K562 (cell line): ENCODE results near the gene JUNB.

Experiments
- POLR2A ChIP-seq: fragments of 450-650 bp; conservative IDR thresholded peaks from 2 replicates; pipeline ENCODE4 v1.6.1; 2016
- POLR2AphosphoS5 ChIP-seq: IDR thresholded peaks from 2 replicates; pipeline ENCODE4 v1.6.1; 2011; ENCODE audit warnings: mild to moderate bottlenecking, low read depth, low read length, moderate library complexity; ENCODE audit not compliant: control insufficient read depth, insufficient read depth
- ZSCAN29 ChIP-seq: fragments of 450-650 bp; IDR thresholded peaks from 2 replicates; pipeline ENCODE4 v1.6.1; 2017
- TF ChIP-seq, protein P1 (sequence below): fragments of 250-450 bp; sonication (Bioruptor Pico); IDR thresholded peaks from 2 replicates; pipeline ENCODE4 v1.4.0; 2020; ENCODE audit warnings: mild to moderate bottlenecking, moderate library complexity, borderline replicate concordance
- TF ChIP-seq, protein P2 (sequence below), 3 experiments: IDR thresholded peaks in 2 of 3; conservative IDR thresholded peaks in 1 of 3; 2 replicates each; pipeline ENCODE4 v1.5.1; 2011 to 2012; ENCODE audit warnings: low read length in 3 of 3, mild to moderate bottlenecking in 3 of 3, control low read depth in 2 of 3, improper control_type of control experiment in 1 of 3, inconsistent platforms in 1 of 3, low read depth in 1 of 3, mixed read lengths in 1 of 3, moderate library complexity in 1 of 3; ENCODE audit not compliant: insufficient read depth in 2 of 3

DNA sequence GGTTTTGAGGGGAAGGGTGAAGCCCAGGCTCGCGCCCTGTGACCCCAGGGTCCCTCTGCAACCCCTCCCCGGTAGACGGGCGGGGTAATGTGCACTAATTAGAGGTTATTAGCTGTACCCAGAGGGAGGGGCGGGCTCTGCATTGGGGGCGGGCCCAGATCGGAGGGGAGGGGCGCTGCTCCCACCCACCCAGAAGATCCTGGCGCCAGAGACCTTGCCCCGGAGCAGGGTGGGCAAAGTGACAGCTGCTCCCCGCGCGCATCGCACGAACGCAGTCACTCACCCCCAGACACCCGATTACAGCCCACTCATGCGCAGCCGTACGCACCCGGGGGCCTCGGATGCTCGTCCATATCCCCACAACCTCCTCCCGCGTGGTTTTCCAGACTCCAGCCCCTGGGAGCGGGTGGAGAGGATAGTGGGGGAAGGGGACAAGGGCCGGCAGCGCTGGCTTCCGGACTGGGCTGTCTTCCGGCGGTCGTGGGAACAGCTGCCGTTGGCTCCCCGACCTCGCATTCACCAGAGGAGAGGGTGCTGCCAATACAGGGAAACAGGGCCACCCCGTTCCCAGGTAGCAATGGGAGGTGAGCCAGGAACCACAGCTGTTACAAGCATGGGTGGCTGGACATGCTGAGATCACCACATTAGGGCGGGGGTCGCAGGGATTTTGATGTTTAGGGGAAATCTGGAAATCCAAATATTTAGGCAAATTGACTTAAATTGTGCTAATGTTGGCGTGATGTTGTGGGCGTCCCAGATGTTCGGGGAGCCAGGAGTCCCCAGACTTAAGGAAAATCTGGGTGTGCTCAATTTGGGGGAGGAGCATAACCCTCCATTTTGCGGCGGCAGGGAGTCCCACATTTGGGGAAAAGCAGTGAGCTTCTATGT, 13.0 kb upstream of the JUNB start:
- no peak for TF ChIP-seq POLR2AphosphoS5
- TF ChIP-seq POLR2A, result 0 out of 2 replicates have a peak, but pooled peaks have one; percentile 42
- TF ChIP-seq, protein P1, sequence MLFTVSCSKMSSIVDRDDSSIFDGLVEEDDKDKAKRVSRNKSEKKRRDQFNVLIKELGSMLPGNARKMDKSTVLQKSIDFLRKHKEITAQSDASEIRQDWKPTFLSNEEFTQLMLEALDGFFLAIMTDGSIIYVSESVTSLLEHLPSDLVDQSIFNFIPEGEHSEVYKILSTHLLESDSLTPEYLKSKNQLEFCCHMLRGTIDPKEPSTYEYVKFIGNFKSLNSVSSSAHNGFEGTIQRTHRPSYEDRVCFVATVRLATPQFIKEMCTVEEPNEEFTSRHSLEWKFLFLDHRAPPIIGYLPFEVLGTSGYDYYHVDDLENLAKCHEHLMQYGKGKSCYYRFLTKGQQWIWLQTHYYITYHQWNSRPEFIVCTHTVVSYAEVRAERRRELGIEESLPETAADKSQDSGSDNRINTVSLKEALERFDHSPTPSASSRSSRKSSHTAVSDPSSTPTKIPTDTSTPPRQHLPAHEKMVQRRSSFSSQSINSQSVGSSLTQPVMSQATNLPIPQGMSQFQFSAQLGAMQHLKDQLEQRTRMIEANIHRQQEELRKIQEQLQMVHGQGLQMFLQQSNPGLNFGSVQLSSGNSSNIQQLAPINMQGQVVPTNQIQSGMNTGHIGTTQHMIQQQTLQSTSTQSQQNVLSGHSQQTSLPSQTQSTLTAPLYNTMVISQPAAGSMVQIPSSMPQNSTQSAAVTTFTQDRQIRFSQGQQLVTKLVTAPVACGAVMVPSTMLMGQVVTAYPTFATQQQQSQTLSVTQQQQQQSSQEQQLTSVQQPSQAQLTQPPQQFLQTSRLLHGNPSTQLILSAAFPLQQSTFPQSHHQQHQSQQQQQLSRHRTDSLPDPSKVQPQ, result no peak
- TF ChIP-seq ZSCAN29, result no peak
- TF ChIP-seq, protein P2, sequence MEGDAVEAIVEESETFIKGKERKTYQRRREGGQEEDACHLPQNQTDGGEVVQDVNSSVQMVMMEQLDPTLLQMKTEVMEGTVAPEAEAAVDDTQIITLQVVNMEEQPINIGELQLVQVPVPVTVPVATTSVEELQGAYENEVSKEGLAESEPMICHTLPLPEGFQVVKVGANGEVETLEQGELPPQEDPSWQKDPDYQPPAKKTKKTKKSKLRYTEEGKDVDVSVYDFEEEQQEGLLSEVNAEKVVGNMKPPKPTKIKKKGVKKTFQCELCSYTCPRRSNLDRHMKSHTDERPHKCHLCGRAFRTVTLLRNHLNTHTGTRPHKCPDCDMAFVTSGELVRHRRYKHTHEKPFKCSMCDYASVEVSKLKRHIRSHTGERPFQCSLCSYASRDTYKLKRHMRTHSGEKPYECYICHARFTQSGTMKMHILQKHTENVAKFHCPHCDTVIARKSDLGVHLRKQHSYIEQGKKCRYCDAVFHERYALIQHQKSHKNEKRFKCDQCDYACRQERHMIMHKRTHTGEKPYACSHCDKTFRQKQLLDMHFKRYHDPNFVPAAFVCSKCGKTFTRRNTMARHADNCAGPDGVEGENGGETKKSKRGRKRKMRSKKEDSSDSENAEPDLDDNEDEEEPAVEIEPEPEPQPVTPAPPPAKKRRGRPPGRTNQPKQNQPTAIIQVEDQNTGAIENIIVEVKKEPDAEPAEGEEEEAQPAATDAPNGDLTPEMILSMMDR (IDR thresholded peaks at IDR 0.05 in 2 of 3, conservative IDR thresholded peaks at IDR 0.05 in 1 of 3; ENCODE audit: insufficient read depth in 2 of 3, low read depth in 1 of 3, low read length in 3 of 3), result no peak
